Fibroblast of skin of back (primary cell): ENCODE data around the gene AUTS2.

Experiments
- DNase-seq: peaks from one replicate; pipeline ENCODE4 v3.0.0-alpha.2; 2013

The AUTS2 gene

DNA sequence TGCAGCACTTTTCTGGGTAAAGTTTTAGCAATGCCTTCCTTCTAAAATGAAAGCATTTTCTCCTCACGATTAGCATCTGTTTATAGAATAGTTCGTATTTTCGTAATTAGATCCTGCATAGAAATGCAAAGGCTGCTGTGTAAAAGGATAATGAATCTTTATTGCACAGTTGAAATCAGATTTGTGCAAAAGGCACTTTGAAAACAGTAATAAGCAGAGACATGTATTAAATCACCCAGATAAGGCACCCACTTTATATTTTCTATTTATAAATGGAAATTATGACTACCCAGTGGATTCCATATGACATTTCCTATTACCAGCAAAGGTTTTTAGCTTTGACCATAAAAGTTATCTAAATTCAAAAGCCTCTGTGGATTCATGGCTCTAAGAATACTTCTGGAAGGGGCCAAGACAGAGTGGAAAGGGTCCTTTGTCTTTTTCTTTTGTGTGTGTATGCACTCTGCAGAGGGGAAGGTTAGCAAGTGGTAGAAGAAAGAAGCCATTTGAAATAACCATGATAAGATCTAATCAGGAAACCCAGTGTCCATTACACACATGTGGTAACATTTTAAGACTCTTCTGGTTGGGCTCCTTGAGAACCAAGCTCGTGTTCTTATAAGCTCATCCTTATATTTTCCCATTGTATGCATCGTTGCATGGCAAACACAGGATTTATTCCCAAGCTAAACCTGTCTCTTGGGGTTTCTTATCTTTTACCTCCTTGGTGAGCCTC, 612.1 kb downstream of the AUTS2 start:
- no peak for DNase-seq

DNA sequence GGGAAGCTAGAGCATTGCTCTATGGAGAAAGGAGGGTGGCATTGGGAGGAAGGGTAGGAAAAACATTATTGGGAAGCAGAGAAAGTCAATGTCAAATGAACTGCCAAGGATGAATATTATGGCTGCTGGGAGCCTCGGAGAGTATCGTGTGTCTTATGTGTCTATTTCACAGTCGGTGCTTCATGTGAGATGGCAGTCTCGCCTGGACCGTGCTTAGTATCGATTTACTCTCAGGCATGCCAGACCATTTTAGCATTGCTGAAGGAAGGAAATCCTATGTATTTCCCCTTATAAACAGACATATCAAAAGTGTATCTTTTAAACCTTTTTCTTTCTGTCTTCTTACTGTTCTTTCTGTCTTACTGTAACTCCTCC, 612.6 kb downstream of the AUTS2 start:
- no peak for DNase-seq

DNA sequence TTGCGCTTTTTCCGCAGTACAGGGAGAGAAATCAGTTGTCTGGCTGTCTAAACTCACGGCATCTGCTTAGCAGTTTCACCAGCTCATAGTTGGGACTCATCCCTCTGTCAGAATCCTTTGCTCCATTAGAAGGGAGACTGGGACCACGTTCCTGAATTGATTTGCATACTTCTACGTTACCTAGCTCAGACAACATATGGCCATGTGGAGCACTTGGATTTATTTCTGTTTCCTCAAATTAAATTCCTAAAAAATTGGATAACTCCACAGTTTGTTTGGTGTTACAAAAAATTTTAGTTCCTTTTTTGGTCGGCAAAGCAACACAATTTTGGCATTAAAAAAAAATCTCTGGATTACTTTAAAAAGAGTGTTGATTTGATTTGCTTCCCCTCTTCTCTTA, 614.0 kb downstream of the AUTS2 start:
- DNase-seq: no peak

DNA sequence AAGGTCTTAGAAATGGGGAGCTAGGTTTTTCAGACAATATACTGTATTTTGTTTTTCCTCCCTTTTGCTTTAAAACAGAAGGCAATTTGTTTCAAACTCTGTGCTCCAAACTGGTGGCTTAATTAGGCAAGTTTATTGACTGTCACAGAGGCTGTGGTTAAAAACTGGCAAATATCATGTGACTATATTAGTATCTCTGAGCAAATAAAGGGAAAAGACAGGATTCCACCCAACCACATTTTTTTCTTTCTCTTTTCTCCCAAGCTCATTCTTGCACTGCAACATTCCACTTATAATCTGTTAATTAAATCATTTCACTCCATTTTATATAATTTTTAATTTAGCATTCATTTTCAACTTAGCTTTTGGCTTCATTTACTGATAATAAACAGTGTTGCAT, 615.8 kb downstream of the AUTS2 start:
- no peak for DNase-seq

DNA sequence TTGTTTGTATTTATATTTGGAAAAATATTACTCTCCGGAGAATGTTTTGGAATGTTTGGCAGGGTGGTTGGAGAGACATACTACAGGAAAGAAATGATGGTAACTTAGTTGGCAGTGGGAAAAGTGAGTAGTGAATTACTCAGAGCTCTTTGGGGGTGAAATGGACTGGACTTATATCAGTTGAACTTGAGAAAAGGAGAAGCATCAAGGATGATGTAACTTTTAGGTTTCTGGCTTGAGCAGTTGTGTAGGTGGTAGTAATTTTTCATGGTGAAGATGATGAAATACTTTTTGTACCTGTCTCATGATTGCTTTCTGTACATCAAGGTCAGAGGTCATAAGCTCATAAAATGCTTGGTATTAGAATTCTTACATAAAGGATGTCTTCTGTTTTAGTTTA, 617.2 kb downstream of the AUTS2 start:
- DNase-seq: peak; percentile 77

DNA sequence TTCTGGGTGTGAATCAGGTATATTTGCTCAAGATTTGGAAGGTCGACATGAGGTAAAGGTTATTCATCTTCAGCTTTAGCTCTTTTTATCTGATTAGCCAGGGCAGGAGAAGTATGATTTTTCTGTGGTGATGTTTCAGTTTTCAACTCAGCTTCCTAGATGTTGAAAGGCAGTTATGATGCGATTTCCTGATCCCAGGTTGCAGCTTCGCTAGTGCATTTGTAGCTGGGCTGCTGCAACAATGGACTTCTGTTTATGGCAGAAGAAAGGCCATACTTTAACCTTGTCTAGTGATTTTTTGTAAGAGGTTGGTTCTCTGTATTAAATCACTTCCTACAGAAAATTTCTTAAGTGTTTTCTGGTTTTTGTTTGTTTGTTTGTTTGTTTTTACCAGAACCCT, 619.3 kb downstream of the AUTS2 start:
- no peak for DNase-seq

DNA sequence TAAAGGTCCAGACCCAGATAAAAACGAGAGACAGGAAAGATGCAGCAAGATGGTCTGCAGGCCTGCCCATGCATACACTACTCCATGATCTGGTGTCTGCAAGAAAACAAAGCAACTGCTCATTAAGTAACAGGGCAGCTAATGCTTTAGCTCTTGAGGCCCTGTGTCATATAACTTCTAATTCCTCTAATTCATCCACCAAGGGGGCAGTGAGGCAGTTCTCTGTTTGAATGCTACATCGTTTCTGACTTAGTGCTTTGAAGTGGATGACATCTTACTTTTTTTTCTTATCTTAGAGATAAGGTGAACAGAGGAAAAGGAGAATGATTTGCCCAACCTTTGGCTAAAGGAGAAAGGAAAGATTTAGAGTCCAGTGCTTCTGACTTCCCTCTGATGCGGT, 619.7 kb downstream of the AUTS2 start:
- no peak for DNase-seq

DNA sequence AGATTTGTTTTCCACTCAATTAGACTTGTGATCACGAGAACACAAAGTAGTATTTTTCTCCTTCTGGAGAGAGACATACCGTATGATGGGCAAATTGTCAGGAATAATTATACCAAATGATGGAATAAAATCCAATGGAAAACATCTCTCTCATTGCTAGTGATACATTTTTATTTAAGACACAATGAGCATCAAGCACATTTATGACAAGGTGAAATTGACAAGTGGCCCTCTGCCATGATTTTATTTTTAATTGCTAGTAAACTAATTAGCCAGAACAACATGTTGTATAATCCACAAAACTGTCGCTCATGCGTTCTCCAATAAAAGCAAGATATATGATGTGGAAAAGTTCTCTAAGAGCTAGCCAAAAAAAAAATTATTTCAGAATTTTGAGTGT, 620.8 kb downstream of the AUTS2 start:
- DNase-seq: no peak

DNA sequence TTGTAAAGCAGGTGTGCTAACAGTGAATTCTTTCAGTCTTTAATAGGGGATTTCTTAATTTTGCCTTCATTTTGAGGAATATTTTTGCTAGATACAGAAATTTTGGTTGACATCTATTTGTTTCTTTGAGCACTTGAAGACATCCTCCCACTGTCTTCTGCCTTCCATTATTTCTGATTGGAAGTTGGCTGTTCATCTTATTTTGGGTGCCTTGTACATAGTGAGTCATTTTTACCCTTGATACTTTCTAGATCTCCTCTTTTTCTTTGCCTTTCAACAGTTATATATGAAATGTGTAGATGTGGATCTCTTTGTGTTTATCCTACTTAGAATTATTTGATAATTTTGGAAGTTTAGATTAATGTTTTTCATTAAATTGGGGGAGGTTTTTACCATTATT, 631.0 kb downstream of the AUTS2 start:
- DNase-seq: no peak

DNA sequence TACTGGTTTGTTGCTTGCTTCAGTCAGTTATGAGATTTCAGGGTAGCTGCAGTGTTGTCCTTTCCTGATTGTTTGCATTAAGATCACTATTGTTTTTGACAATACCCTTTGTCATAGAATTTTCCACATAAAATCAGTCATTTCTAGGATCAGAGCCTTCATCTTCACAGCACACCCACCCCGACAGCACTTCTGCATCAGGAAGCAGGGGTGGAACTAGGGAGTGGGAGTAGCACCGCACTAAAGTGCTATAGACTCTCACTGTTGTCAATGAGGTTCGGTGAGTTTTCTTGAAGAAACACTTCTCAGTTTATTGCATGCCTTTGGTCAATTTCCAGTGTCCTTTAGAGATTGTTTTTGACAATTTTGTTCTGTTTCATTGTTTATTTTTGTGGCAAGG, 632.5 kb downstream of the AUTS2 start:
- DNase-seq: no peak

DNA sequence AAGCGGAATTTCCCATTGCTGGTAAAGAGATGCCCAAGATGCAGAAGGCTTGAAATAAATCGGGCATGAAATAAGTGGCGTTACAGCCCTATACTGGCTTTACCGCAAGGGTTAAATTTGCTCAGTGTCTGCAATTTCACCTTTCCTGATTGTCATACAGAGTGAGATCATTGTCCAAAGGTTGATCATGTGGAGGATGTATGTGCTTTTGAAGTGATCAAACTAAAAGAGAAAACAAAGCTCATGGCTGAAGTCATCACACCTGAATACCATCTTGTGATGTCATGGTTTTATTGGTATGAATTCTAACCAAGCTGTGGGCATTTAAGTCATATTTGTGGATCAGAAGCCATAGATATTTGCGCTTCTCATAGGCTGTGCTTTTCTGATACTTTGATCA, 635.5 kb downstream of the AUTS2 start:
- DNase-seq: no peak

DNA sequence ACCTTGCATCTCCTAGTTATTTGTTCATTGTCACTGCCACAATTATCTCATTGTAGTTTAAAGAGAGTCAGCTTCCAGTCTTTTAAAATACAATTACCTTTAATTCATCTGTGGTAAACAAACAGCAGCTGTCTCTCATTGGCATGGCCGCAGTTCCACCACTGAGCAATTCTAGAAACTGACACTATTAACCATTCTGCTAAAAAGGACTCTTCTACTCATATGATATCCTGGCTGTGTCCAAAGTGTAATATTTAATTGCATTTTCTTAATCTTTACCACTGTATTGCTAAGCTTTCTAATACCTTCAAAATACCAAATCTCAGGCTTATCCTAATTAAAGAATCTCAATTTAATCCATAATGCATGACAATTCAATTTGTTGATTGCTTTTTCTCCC, 639.0 kb downstream of the AUTS2 start:
- no peak for DNase-seq

DNA sequence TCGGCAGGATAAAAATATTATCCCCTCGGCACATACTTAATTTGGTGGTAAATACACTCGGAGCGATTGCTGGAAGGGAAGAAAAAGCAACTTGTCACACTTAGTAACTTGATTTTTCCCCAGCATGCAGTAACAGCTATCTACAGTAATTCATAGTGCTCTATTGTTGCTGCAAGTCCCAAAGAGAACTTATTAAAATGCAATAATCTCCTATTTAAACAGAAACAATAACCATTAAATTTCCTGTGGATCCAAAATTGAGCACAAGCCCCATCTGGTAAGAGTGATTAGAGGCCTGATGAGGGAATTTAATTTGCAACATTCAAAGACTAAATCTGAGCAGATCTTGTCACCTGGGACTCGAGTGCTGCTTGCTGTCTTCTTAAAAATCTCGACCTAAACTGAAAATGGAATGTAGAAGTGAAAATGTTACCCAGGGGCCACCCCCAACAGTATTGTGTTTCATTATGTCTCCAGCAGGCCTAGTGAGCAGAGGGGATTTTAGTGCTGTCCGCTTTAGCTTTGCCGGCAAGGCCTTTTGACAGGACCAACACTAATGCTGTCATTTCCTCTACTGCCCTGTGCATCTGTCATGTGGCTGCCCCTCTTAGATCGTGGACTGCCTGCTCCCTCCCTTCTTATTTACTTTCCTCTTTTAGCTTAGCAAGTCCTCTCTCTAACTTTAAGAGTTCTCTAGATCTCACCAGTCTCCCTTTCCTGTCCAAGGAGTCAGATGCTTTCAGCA, 639.7 kb downstream of the AUTS2 start:
- DNase-seq: no peak

DNA sequence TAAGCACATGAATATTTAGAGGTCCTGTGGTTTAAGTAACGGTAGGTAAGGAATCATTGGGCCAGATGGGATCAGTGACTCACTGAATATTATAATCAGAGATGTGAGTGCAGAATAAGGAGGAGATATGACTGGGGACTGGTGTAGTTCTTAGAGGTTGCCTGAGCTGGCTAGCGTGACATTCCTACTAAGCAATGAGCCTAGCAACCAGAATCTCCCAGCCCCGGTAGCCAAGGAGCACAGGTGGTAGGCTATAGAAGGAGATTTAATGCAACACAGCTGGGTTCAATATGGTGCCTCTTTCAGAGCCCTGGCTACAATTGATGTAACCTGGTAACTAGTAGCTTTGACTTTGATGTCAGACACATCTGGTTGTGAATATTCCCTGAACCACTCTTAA, 641.6 kb downstream of the AUTS2 start:
- no peak for DNase-seq

DNA sequence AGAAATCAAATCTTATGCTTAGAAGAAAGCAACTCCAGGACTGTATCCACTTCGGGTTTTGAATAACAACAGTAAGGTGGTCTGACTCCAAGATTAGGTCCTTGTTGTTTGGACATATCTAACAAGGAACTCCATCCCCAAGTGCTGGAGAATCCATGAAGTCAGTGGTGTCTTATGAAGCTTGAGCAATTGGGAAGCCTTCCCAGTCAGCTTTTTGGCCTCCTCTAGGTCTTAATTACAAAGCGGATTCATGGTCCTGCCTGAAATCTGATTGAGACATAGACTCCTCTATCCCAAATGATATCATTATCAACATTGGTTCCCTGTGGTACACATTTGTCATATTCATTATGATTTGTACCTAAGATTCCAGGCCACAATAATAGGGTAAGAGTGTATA, 642.6 kb downstream of the AUTS2 start:
- DNase-seq: no peak

DNA sequence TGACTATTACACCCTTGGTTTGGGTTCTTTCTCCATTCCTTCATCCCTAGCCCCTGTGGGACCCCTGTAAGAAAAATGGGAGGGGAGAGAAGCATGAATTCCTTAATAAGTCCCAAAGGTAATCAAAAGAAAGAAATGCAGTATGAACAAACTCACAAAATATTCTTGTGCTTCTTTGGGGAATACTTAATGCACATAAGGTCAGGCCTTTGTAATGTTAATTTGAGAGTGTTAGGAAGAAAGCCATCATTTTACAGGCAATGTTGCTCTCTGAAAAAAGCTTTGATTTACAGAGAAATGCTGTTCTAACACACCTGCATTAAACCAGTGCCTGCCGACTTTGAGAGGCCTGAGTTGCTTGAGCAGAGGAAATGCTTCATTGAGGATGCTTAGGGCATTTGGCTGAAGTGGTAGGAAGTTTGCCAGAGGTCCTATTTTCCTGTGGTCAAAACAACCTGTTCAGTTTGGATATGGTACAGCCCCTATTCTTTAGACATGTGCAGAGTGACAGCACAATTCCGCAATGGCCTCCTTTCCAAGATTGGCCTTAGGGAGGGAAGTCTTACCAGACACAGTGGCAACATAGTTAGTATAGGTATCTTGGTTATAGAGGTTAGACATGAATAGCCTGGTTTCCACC, 643.4 kb downstream of the AUTS2 start:
- DNase-seq: no peak

DNA sequence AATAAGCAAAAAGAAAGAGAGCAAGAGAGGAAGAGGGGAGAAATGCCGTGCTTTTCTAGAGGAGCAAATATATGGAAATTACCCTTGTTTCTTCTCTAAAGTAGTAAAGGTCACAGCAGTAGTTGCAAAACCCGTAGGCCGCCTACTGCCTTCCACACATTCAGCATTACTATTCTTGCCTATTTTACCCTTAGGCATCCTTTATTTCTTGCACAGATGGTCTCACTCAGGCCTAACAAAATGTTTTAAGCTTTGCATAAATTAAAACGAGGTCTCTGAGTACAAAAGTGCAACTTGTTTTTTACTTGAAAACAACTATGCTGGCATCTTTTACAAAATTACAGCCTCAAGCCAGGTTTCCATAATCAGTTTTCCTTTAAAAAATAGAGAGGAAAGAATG, 644.6 kb downstream of the AUTS2 start:
- DNase-seq: no peak

DNA sequence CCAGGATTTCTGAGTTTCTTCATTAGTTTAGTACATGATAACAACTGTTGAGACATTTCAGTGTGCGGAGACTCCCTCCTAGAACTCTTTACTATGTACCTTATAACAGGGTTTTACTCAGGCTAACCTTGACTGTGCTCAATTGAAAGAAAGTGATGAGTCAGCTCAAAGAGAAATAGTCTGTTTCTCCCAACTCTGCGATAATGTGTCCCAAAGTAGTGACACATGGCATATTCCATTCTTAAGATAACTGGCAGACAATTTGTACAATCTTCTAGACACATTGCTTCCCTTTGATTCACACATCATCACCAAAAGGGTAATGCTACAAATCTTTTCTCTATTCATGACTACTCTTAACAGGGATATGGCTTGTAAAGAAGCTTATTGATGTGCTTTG, 645.2 kb downstream of the AUTS2 start:
- DNase-seq: peak; percentile 3

DNA sequence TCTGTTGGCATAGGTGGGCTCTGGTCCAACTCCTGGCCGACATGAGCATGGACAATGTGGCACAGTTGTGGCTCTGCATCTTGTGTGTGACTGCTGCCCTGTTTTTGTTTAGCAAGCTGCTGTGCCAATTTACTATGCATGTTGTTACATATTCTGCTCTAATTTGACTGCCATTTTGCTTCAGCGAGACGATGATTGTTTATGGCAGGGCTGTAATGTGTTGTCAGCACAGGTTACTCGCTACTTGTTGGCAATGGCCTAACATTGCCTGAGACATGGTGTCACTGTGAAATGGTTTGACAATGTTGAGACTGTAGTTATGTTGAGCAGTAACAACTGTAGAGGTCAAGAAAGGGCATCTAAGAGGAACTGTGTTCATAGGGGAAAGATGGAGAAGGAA, 659.6 kb downstream of the AUTS2 start:
- DNase-seq: no peak

DNA sequence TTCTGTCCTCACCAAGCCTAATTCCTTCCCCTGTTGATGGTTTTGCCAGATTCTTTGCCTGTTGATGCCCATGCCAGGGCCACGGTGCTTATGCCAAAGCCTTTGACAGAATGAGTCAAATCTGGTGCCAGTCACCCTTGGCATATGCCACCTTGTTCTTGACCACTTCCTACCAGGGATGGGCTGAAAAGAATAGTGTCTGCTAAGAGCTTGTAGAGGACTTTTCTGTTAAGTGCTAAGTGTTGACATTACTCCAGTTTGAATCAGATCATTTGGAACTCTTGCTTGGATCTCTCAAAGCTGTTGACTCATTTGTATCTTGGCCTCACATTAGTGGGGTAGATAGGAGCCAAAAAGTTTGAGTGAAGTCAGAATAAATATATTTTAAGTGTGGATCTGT, 661.2 kb downstream of the AUTS2 start:
- DNase-seq: no peak

DNA sequence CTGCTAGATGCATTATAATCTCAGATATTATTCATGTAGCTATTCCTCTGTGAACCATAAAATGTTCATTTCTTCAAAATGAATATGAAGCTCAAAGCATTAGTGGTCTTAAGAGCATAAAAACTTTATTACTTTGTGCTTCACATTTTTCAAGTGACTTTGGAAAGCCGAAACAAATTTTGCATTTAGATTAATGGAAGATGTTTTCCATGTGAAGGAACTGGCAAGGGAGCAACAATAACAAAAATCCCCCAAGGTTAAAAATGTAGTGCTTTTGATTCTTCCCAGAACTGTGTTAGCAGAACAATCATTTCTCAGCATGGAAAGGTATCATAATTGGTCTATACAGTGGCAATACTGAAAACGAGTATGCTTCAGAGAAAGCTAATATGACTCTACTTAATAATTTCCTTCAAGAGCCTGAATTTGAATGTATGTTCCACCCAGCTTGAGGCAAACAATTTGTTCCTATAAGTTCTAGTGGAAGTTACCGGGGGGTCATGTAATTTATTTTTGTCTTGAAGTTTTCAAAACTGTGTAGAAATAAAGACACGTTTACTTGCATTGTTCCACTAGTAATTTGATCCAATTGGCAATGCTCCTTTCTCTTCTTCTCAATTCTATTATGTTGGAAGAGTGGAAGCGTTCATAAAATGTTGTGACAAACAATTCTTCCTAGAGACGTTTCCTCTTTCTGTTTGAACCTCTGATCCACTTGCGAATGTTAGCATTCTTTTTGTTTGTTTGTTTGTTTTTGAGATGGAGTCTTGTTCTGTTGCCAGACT, 665.4 kb downstream of the AUTS2 start:
- no peak for DNase-seq

DNA sequence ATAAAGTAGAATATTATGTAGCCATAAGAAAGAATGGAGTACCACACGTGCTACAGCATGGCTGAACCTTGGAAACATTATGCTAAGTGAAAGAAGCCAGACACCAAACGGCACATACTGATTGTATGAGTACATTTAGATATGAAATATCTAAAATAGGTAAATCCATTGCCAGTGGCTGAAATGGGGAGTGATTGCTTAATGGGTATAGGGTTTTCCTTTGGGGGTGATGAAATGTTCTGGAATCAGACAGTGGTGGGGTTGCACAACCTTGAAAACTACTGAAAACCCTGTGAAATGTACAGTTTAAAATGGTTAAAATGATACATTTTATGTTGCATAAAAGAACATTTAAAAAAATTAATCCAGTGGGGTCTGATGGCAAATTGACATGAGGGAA, 667.9 kb downstream of the AUTS2 start:
- no peak for DNase-seq

DNA sequence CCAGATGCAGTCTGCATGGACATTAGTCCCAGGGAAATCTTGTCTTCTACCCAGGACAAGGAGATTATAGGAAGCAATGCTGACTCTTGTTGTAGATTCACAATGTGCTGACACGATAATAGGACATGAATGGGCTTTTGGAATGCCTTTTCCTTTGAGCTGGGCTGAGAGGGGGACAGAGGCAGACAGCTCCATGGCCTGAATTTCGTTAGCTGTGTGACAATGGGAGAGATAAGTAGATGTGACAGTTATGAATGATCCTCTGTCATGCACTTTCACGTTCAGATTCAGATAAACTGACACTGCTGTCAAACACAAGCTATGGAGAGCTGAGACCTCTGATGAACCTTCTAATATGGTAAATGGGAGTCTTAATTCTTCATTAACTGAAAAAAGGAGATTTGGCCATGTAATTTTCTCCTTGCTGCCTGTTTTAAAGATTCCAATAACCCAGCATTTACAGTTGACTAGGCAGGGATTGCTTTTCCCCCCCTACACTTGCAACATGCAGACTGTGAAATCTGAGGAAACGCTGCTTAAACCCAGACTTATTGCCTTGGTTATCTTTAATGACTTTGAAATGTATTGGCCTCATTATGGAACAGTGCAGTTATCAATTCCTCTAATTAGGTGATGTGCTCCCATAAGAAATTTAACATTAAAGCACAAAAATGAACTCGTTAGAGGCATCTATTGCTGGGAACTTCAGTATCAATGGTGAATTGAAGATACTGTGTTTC, 669.3 kb downstream of the AUTS2 start:
- DNase-seq: no peak
